ENCODE measurements around the gene HTT.
A peak's percentile ranks its signal among the peaks of the same experiment; 100 is the strongest.

Gene HTT

GRCh38 chr4:3074078-3074845 is at the start of gene HTT, which contains the start of gene HTT-AS:
Gene HTT, plus strand, starts transcription at chr4:3074681. Its CDS starts 145 bp downstream, at chr4:3074826.
Gene HTT-AS, minus strand, starts transcription at chr4:3074538.
- peak; percentile 99 for DNase-seq

GRCh38 chr4:3025881-3026280 is 48.6 kb upstream of the HTT start:
- no peak for DNase-seq

- DNase-seq: no peak
These were observed 47.9 kb upstream of the HTT start for GRCh38 chr4:3026540-3026939.

GRCh38 chr4:3029464-3029863 is 45.0 kb upstream of the HTT start:
- no peak for DNase-seq

- no peak for DNase-seq
These were observed 43.7 kb upstream of the HTT start for GRCh38 chr4:3030566-3031356.

- DNase-seq: no peak
These were observed 43.0 kb upstream of the HTT start for GRCh38 chr4:3031357-3032082.

- no peak for DNase-seq
These were observed 40.2 kb upstream of the HTT start for GRCh38 chr4:3034231-3034630.

GRCh38 chr4:3035249-3035648 is 39.2 kb upstream of the HTT start:
- DNase-seq: no peak

GRCh38 chr4:3035674-3036073 is 38.8 kb upstream of the HTT start:
- DNase-seq: no peak

- DNase-seq: no peak
These were observed 38.1 kb upstream of the HTT start for GRCh38 chr4:3036131-3036952.

GRCh38 chr4:3037957-3038461 is 36.5 kb upstream of the HTT start:
- peak; percentile 16 for DNase-seq

GRCh38 chr4:3039706-3040366 is 34.6 kb upstream of the HTT start:
- DNase-seq: no peak

GRCh38 chr4:3040452-3041191 is 33.9 kb upstream of the HTT start:
- no peak for DNase-seq

GRCh38 chr4:3041192-3042142 is 33.0 kb upstream of the HTT start:
- DNase-seq: peak; percentile 53

- no peak for DNase-seq
These were observed 32.3 kb upstream of the HTT start for GRCh38 chr4:3042226-3042625.

- DNase-seq: no peak
These were observed 31.0 kb upstream of the HTT start for GRCh38 chr4:3043282-3044020.

- peak; percentile 58 for DNase-seq
These were observed 29.3 kb upstream of the HTT start for GRCh38 chr4:3044870-3045819.

- DNase-seq: no peak
These were observed 28.3 kb upstream of the HTT start for GRCh38 chr4:3046162-3046561.

Measured in CD4-positive, alpha-beta T cell treated with Interleukin-6 for 4 hours (primary cell).